Choroid plexus epithelial cell (primary cell): ENCODE results near the gene FOXP1.

Experiments used
- DNase-seq: peaks from one replicate; pipeline ENCODE4 v3.0.0-alpha.2; 2010; ENCODE audit warnings: low read depth
- H3K4me3 ChIP-seq: 2 replicates; pipeline ENCODE4 v1.5.1; 2011; ENCODE audit warnings: low read depth, mild to moderate bottlenecking, control low read depth, low read length, moderate library complexity
- TF ChIP-seq, protein P1 (sequence below): conservative IDR thresholded peaks from 2 replicates; pipeline ENCODE4 v1.5.1; 2011; ENCODE audit warnings: low read depth, mild to moderate bottlenecking, control low read depth, inconsistent platforms, low read length, moderate library complexity

Gene FOXP1

DNA sequence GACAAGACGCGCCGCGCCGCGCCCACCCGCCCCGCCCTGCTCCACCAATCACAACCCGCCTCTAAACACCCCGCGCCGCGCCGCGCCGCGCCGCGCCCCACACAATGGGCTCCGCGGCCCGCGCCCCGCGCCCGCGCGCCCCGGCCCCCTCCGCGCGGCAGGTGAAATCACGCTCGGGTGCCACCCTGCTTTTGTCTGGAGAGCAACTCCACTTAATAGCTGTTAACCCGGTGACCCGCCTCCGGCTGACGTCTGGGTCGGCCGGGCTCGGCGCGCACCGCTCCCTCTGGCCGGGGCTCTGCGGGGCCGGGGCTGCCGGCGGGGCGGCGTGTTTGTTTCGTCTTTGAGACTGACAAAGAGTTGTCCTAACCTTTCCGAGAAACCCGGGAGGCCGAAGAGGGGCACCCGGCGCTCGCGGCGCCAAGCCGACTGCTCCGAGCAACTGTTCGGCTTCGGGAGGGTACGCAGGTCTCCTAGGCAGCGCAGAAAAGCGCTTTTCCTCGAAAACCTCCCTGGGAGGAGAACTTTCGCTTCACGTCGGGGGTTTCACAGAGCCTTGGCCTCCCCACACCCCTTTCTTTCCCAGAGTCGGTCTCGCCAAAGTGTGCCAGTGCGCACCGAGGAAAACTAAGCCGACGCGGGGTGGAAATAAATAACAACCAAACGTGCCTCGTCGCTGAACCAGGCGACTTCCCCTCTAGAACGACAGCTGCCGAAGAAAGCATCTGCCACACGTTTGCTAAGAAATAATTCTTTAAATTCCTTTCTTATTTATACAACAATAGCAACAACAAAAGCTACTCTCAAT, 518.4 kb downstream of the FOXP1 start:
- peak; percentile 56 for DNase-seq
- peak overlapping the region; percentile 64 for H3K4me3 ChIP-seq
- TF ChIP-seq, protein P1, sequence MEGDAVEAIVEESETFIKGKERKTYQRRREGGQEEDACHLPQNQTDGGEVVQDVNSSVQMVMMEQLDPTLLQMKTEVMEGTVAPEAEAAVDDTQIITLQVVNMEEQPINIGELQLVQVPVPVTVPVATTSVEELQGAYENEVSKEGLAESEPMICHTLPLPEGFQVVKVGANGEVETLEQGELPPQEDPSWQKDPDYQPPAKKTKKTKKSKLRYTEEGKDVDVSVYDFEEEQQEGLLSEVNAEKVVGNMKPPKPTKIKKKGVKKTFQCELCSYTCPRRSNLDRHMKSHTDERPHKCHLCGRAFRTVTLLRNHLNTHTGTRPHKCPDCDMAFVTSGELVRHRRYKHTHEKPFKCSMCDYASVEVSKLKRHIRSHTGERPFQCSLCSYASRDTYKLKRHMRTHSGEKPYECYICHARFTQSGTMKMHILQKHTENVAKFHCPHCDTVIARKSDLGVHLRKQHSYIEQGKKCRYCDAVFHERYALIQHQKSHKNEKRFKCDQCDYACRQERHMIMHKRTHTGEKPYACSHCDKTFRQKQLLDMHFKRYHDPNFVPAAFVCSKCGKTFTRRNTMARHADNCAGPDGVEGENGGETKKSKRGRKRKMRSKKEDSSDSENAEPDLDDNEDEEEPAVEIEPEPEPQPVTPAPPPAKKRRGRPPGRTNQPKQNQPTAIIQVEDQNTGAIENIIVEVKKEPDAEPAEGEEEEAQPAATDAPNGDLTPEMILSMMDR: no peak

DNA sequence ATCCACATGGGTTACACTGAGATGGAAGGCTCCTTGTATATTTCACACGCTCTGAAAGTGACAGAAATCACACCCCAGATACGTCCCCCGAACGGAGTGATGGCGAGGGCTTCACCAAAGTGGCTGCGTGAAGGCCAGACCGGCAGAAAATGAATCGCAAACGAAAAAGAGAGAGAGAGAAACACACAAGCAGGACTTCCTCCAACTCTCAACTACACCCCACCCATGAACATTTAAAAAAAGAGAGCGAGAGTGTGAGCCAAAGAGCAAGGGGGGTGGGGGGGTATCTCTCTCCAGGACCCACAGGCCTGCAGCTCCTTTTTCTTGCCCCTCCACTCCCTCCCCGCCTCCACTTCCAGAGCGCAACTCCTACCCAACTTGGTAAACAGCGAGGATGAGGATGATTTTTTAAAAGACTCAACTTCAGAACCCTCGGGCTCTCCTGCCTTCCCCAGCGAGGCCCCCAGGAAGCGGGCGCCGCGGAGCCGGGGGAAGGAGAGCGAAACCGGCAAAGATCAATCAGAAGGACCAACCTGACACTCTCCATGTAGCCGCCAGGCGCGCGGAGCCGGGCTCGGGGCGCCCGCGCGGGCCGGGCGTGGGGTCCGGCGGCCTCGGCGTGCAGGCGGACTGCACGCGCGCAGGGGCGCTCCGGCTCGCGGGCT, 519.1 kb downstream of the FOXP1 start:
- TF ChIP-seq, protein P1: no peak
- H3K4me3 ChIP-seq: peak overlapping the region; percentile 64
- peak; percentile 75 for DNase-seq

DNA sequence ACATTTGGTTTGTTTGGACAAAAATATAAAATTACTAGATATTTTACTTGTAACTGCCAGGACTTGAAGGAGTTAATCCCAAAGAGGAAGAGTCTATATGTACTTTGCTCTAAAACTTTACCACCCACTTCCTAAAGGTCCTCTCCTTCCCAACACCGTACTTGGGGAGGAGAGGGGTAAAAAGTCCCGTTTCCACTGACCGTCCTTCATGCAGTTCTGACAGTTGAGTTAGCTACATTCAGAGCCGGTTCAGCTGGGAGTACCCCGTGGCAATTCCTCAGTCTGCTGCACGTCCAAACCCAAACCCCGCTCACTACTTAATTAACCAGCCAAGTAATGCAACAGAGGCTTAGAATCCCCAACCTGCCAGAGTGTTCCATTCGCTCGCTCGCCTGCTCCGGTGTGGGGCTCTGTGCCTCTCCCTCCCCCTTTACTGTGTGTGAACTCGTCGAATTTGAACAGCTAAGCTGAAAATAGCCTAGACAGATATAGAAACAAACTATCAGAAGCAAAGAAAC, 519.7 kb downstream of the FOXP1 start:
- TF ChIP-seq, protein P1: no peak
- DNase-seq: peak; percentile 58
- H3K4me3 ChIP-seq: peak overlapping the region; percentile 64

- TF ChIP-seq, protein P1: no peak
- DNase-seq: peak; percentile 64
- peak overlapping the region; percentile 64 for H3K4me3 ChIP-seq
Observed at GRCh38 chr3:71062952-71063772, 520.4 kb downstream of the FOXP1 start.

DNA sequence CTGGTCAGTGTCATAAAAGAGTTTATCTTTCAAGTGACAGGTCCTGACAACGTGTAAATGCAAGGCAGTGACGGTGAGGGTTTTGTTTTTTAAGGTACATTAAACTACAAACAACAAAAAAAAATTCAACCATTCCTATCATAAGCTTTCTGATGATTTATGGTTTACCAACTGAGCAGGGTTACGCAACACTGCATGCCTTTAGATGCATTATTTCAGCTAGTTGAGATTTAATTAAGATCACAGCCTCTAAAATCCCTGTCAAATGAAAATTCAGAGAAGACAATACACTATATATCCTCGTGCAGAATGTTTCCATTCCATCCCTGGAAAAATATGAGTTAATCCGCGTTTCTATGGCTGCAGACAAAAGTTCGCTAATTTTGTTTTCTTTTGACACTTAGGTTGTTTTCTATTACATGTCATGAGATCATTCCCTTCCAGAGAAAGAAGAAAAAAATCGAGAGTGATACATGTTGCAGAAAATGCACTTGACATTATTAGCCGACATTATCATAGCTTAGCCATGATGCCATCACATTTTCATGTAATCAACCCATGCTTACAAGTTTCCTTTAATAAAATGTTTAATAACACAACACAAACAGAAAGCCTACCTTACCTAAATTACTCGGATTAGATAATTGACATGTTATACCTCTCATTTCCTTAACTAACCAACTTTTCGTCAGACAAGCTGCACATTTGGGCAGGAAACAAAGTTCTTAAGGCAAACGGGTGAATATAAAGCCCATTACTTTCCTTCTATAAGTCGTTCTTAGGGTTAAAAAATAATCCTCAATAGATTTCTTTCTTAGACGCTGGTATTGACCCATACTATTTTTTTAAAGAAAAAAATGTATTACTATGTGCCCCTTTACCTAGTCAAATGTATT, 521.2 kb downstream of the FOXP1 start:
- TF ChIP-seq, protein P1: no peak
- DNase-seq: peak; percentile 64

DNA sequence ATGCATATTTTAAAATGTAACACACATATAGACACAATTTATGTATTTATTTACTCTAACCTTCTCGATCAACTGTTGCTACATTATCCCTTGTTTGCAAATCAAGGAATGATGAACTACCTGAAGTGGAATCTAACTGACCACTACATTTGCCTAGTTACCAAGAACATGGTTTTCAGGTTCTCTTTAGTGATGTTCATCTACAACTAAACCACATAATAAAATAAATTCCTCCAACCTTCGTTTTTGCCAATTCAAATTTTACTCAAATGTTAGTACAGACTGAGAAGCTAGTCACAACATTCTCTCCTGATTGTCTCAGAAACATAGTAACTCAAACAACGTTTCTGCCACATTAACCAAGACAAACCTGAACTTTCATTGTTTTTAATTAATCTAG, 521.9 kb downstream of the FOXP1 start:
- no peak overlapping the region for H3K4me3 ChIP-seq
- TF ChIP-seq, protein P1: no peak
- no peak for DNase-seq

More for the DNA sequence above, 521.2 kb downstream of the FOXP1 start:
- H3K4me3 ChIP-seq: peak overlapping the region; percentile 64
